ENCODE data around the gene DENND4A. TPM values are rescaled to one million over a fixed set of nuclear protein-coding genes. Genes with fewer than 3 reads are reported as not detected.
"Not testable (repeated sequence)": the region's sequence is repeated elsewhere in the genome, so short reads cannot be mapped to it uniquely, and the experiment has no call there.

DENND4A gene
- total RNA-seq, 1 donor from 2014 or later: 23.7 TPM

- Mint-ChIP-seq H3K9me3 (ENCODE audit: unreplicated experiment) (no peaks in the 10 kb centered on the region), H3K36me3 (ENCODE audit: unreplicated experiment) (no peaks in the 10 kb centered on the region), H3K27ac (ENCODE audit: unreplicated experiment) (no peak overlapping the region), H3K4me3 (ENCODE audit: unreplicated experiment) (no peak overlapping the region), H3K4me1 (ENCODE audit: low read depth, unreplicated experiment) (peaks cover 1% of the 10 kb centered on the region), H3K27me3 (ENCODE audit: unreplicated experiment) (peaks cover 2% of the 10 kb centered on the region)
- TF ChIP-seq, protein P1, sequence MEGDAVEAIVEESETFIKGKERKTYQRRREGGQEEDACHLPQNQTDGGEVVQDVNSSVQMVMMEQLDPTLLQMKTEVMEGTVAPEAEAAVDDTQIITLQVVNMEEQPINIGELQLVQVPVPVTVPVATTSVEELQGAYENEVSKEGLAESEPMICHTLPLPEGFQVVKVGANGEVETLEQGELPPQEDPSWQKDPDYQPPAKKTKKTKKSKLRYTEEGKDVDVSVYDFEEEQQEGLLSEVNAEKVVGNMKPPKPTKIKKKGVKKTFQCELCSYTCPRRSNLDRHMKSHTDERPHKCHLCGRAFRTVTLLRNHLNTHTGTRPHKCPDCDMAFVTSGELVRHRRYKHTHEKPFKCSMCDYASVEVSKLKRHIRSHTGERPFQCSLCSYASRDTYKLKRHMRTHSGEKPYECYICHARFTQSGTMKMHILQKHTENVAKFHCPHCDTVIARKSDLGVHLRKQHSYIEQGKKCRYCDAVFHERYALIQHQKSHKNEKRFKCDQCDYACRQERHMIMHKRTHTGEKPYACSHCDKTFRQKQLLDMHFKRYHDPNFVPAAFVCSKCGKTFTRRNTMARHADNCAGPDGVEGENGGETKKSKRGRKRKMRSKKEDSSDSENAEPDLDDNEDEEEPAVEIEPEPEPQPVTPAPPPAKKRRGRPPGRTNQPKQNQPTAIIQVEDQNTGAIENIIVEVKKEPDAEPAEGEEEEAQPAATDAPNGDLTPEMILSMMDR (IDR thresholded peaks at IDR 0.05; ENCODE audit: partially characterized antibody, unreplicated experiment): no peak
- no peak for DNase-seq
These were observed 27.5 kb upstream of the DENND4A start for GRCh38 chr15:65819563-65819960.

- no peak overlapping the region for H3K27ac Mint-ChIP-seq (ENCODE audit: unreplicated experiment)
- no peak overlapping the region for H3K4me3 Mint-ChIP-seq (ENCODE audit: unreplicated experiment)
- H3K27me3 Mint-ChIP-seq (ENCODE audit: unreplicated experiment): peaks cover 2% of the 10 kb centered on the region
- no peaks in the 10 kb centered on the region for H3K4me1 Mint-ChIP-seq (ENCODE audit: low read depth, unreplicated experiment)
- H3K9me3 Mint-ChIP-seq (ENCODE audit: unreplicated experiment): no peaks in the 10 kb centered on the region
- no peak for DNase-seq
- no peaks in the 10 kb centered on the region for H3K36me3 Mint-ChIP-seq (ENCODE audit: unreplicated experiment)
- TF ChIP-seq, protein P1 (IDR thresholded peaks at IDR 0.05; ENCODE audit: partially characterized antibody, unreplicated experiment): no peak
These were observed 27.0 kb upstream of the DENND4A start for GRCh38 chr15:65818927-65819562.

DNA sequence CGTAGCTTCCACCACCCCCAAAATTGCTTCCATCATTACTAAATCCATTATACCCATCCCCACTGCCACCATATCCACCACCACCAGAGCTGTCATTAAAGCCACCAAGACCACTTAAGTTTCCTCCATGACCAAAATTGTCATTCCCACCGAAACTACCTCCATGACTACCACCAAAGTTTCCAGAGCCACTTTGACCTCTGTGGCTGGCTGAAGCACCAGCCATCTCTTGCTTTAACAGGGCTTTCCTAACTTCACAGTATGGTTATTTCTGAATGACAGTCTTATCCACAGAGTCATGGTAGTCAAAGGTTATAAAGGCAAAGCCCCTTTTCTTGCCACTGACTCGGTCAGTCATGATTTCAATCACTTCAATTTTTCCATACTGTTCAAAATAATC is 24.3 kb upstream of the DENND4A start:
- TF ChIP-seq, protein P1 (IDR thresholded peaks at IDR 0.05; ENCODE audit: partially characterized antibody, unreplicated experiment): no peak
- DNase-seq: no peak
- no peaks in the 10 kb centered on the region for H3K9me3 Mint-ChIP-seq (ENCODE audit: unreplicated experiment)
- no peak overlapping the region for H3K27ac Mint-ChIP-seq (ENCODE audit: unreplicated experiment)
- H3K4me1 Mint-ChIP-seq (ENCODE audit: low read depth, unreplicated experiment): no peaks in the 10 kb centered on the region
- H3K27me3 Mint-ChIP-seq (ENCODE audit: unreplicated experiment): peaks cover 2% of the 10 kb centered on the region
- peaks cover 4% of the 10 kb centered on the region for H3K36me3 Mint-ChIP-seq (ENCODE audit: unreplicated experiment)
- no peak overlapping the region for H3K4me3 Mint-ChIP-seq (ENCODE audit: unreplicated experiment)

DNA sequence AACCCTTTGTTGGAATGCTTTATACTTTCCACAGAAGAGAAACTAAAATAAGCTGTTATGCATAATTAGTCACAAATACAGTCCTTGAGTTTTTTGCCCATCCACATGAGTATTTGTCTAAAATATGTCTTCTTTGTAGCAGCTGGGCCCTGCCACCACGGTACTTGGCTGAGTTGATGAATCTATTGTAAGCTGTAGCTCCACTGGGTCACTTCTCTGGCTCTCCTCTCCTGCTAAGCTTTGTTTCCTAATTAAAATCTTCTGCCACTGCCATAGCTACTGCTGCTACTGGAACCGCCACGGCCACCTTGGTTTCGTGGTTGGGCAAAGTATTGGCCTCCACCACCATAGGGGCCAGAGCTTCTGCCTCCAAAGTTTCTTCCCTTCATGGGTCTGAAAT is 23.9 kb upstream of the DENND4A start:
- H3K36me3 Mint-ChIP-seq (ENCODE audit: unreplicated experiment); H3K27ac Mint-ChIP-seq (ENCODE audit: unreplicated experiment); H3K4me1 Mint-ChIP-seq (ENCODE audit: low read depth, unreplicated experiment); DNase-seq; H3K9me3 Mint-ChIP-seq (ENCODE audit: unreplicated experiment); H3K4me3 Mint-ChIP-seq (ENCODE audit: unreplicated experiment); H3K27me3 Mint-ChIP-seq (ENCODE audit: unreplicated experiment): not testable (repeated sequence)

DNA sequence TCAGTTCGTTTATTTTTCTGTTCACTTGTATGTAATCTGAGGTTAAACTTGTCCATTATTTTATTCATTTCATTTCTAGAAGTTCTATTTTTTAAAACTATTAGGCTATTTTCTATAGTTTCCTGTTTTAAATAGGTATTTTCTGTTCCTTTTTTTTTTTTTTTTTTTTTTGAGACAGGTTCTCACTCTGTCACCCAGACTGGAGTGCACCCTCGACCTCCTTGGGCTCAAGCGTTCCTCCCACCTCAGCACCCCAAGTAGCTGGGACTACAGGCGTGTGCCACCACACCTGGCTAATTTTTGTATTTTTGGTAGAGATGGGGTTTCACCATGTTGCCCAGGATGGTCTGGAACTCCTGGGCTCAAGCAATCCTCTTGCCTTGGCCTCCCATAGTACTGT is 22.2 kb upstream of the DENND4A start:
- not testable (repeated sequence) for H3K27ac Mint-ChIP-seq (ENCODE audit: unreplicated experiment); H3K27me3 Mint-ChIP-seq (ENCODE audit: unreplicated experiment); H3K36me3 Mint-ChIP-seq (ENCODE audit: unreplicated experiment); H3K9me3 Mint-ChIP-seq (ENCODE audit: unreplicated experiment); H3K4me1 Mint-ChIP-seq (ENCODE audit: low read depth, unreplicated experiment); DNase-seq; H3K4me3 Mint-ChIP-seq (ENCODE audit: unreplicated experiment)

GRCh38 chr15:65812916-65813315 is 20.8 kb upstream of the DENND4A start:
- Mint-ChIP-seq H3K27me3 (ENCODE audit: unreplicated experiment) (no peaks in the 10 kb centered on the region), H3K36me3 (ENCODE audit: unreplicated experiment) (peaks cover 4% of the 10 kb centered on the region), H3K27ac (ENCODE audit: unreplicated experiment) (no peak overlapping the region), H3K4me3 (ENCODE audit: unreplicated experiment) (no peak overlapping the region), H3K9me3 (ENCODE audit: unreplicated experiment) (no peaks in the 10 kb centered on the region), H3K4me1 (ENCODE audit: low read depth, unreplicated experiment) (no peaks in the 10 kb centered on the region)
- DNase-seq: no peak
- TF ChIP-seq, protein P1 (IDR thresholded peaks at IDR 0.05; ENCODE audit: partially characterized antibody, unreplicated experiment): no peak
